HEK293T (cell line): ENCODE data around the gene MANBA.

Source experiments
- CTCF ChIA-PET: fragments of 350-600 bp; formaldehyde crosslinking; extraction: SDS; loops from one replicate; lab custom pipeline; 2021; ENCODE audit warnings: antibody characterized with exemption, inconsistent platforms; lab: Yijun Ruan, JAX
- POLR2A ChIA-PET: fragments of 350-600 bp; formaldehyde crosslinking; extraction: SDS; loops from one replicate; lab custom pipeline; 2020; ENCODE audit warnings: antibody characterized with exemption, inconsistent platforms; lab: Yijun Ruan, JAX
- DNase-seq: peaks from one replicate; pipeline ENCODE4 v3.0.0; 2012; ENCODE audit warnings: mixed read lengths; ENCODE audit errors: extremely low spot score
- ARNT ChIP-seq: fragments of 450-650 bp; IDR thresholded peaks from 2 replicates; pipeline ENCODE4 v1.6.1; 2017; ENCODE audit warnings: mild to moderate bottlenecking
- BHLHE40 ChIP-seq: fragments of 450-650 bp; IDR thresholded peaks from 2 replicates; pipeline ENCODE4 v1.6.1; 2016; ENCODE audit warnings: mild to moderate bottlenecking, moderate library complexity, borderline replicate concordance
- CTBP1 ChIP-seq: fragments of 450-650 bp; IDR thresholded peaks from 2 replicates; pipeline ENCODE4 v1.6.1; 2016; ENCODE audit warnings: borderline replicate concordance
- ELF4 ChIP-seq: fragments of 450-650 bp; IDR thresholded peaks from 2 replicates; pipeline ENCODE4 v1.6.1; 2017; ENCODE audit warnings: antibody characterized with exemption
- FOXA1 ChIP-seq: fragments of 450-650 bp; IDR thresholded peaks from 2 replicates; pipeline ENCODE4 v1.6.1; 2016; ENCODE audit warnings: mild to moderate bottlenecking
- FOXK2 ChIP-seq: fragments of 450-650 bp; IDR thresholded peaks from 2 replicates; pipeline ENCODE4 v1.6.1; 2016; ENCODE audit warnings: mild to moderate bottlenecking
- FOXM1 ChIP-seq: fragments of 450-650 bp; IDR thresholded peaks from 2 replicates; pipeline ENCODE4 v1.6.1; 2017; ENCODE audit warnings: mild to moderate bottlenecking, borderline replicate concordance
- HDGF ChIP-seq: fragments of 450-650 bp; IDR thresholded peaks from 2 replicates; pipeline ENCODE4 v1.6.1; 2017; ENCODE audit warnings: antibody characterized with exemption, borderline replicate concordance
- L3MBTL2 ChIP-seq: fragments of 450-650 bp; conservative IDR thresholded peaks from 2 replicates; pipeline ENCODE4 v1.6.1; 2016; ENCODE audit warnings: mild to moderate bottlenecking
- LEF1 ChIP-seq: fragments of 450-650 bp; IDR thresholded peaks from 2 replicates; pipeline ENCODE4 v1.6.1; 2017; ENCODE audit warnings: mild to moderate bottlenecking, borderline replicate concordance
- NFRKB ChIP-seq: fragments of 450-650 bp; IDR thresholded peaks from 2 replicates; pipeline ENCODE4 v1.6.1; 2016; ENCODE audit warnings: mild to moderate bottlenecking, moderate library complexity
- PKNOX1 ChIP-seq: fragments of 450-650 bp; IDR thresholded peaks from 2 replicates; pipeline ENCODE4 v1.6.1; 2016
- SP1 ChIP-seq: fragments of 450-650 bp; IDR thresholded peaks from 2 replicates; pipeline ENCODE4 v1.6.1; 2017
- SUZ12 ChIP-seq: fragments of 450-650 bp; IDR thresholded peaks from 2 replicates; pipeline ENCODE4 v1.6.1; 2016; ENCODE audit warnings: mild to moderate bottlenecking
- TARDBP ChIP-seq: fragments of 450-650 bp; IDR thresholded peaks from 2 replicates; pipeline ENCODE4 v1.6.1; 2016
- ZNF384 ChIP-seq: fragments of 450-650 bp; IDR thresholded peaks from 2 replicates; pipeline ENCODE4 v1.6.1; 2016

The MANBA gene

DNA sequence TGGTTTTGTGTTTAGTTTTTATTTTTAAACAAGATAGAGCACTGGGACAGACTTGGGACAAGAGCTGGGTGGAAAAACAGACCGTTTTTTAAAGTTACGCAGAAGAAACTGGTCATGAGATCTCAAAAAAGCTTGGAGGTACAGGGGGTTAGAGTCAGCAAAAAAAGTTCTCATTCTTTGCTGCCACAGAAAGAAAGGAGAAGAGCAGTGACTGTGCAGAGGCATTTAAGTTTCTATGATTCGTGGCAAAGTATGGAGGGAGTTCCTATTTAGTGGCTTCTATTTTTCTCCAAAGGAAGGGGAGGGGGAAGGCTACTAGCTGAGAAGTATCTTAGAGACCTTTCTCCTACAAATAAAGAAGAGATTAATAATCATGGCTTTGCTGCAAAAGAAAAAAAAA lies 68.3 kb downstream of the MANBA start:
- DNase-seq = no peak
- CTCF ChIA-PET = interaction anchor here (0.6 kb wide), 1 partner anchor 57 kb away, joined by 6 read pairs; no protein-coding TSS in a partner anchor
- TF ChIP-seq FOXM1 (no peak), SP1 (no peak), SUZ12 (no peak), ZNF384 (no peak), FOXK2 (no peak), TARDBP (no peak), PKNOX1 (no peak), HDGF (no peak), ARNT (no peak), FOXA1 (no peak), ELF4 (no peak)
- POLR2A ChIA-PET = no interaction called here

GRCh38 chr4:102687982-102688433 lies 72.8 kb downstream of the MANBA start:
- no peak for DNase-seq
- CTCF ChIA-PET = no interaction called here
- POLR2A ChIA-PET = no interaction called here
- TF ChIP-seq SUZ12 (no peak), NFRKB (no peak)

DNA sequence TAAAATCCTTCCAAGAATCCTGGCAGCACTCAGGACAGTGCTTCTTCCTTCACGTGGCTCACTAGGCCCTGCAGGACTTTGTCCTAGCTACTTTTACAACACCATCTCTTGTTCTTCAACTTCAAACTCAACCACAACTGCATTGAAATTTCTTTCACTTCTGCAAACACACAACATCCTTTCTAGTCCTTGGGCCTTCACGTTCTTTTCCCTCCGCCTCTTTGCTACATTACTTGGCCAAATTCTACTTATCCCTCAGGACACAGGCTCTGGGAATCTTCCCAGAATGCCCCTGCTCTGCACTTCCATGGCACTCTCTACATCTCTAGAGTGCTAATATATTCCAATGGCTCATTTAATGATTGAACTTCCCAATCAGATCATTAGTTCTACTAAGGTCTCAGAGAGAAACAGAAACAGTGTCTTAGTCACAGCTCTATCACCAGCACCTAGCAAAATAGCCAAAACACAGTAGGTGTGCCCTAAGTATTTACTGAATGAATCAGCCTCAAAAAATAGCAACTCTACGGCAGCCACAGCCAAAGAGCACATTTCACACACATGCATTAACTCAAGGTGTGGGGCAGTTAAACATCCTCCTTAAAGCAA lies 73.3 kb downstream of the MANBA start:
- no peak for DNase-seq
- no peak for TF ChIP-seq ZNF384
- no peak for TF ChIP-seq SUZ12
- TF ChIP-seq FOXK2 = no peak
- TF ChIP-seq LEF1 = no peak
- POLR2A ChIA-PET = no interaction called here
- CTCF ChIA-PET = no interaction called here

- ChIA-PET CTCF (no interaction called here), POLR2A (no interaction called here)
- no peak for DNase-seq
- no peak for TF ChIP-seq NFRKB
- no peak for TF ChIP-seq LEF1
- TF ChIP-seq FOXA1 = no peak
- no peak for TF ChIP-seq ZNF384
- TF ChIP-seq PKNOX1 = no peak
- TF ChIP-seq SP1 = no peak
- TF ChIP-seq HDGF = no peak
- TF ChIP-seq CTBP1 = no peak
- TF ChIP-seq SUZ12 = no peak
- no peak for TF ChIP-seq FOXM1
- no peak for TF ChIP-seq BHLHE40
- no peak for TF ChIP-seq L3MBTL2
- TF ChIP-seq FOXK2 = no peak
Observed at GRCh38 chr4:102685768-102686167, 75.0 kb downstream of the MANBA start.

DNA sequence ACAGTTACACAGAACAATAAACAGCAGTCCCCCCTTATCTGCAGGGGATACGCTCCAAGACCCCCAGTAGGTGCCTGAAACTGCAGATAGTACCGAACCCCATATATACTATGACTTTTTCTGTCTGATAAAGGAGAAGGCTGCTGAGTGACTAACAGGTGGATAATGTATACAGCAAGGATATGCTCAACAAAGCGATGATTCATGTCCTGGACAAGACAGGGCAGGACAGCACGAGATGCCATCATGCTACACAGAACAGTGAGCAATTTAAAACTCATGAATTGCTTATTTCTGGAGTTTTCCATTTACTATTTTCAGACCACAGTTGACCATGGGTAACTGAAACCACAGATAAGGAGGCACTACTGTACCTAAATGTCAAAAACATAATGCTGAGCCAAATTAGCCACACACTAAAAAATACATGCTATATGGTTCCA lies 76.1 kb downstream of the MANBA start:
- ChIA-PET POLR2A (no interaction called here), CTCF (no interaction called here)
- DNase-seq = no peak
- TF ChIP-seq ARNT (no peak), ZNF384 (no peak), BHLHE40 (no peak), CTBP1 (no peak), NFRKB (no peak), HDGF (no peak), FOXK2 (no peak), SUZ12 (no peak), TARDBP (no peak), LEF1 (no peak), FOXM1 (no peak), ELF4 (no peak), FOXA1 (no peak), SP1 (no peak), L3MBTL2 (no peak), PKNOX1 (no peak)

GRCh38 chr4:102683881-102684609 lies 76.7 kb downstream of the MANBA start:
- no peak for TF ChIP-seq ELF4
- no peak for TF ChIP-seq FOXM1
- TF ChIP-seq FOXA1 = no peak
- ChIA-PET POLR2A (no interaction called here), CTCF (no interaction called here)
- DNase-seq = no peak
